Head of caudate nucleus (tissue), 42 donors: ENCODE measurements around the gene PTGIS.

Experiments
- DNase-seq, 42 donors: peaks; one replicate each; pipeline versions ENCODE4 v3.0.0 to v3.0.0-alpha.2; 2020 to 2021; ENCODE audit warnings: mixed read lengths in 7 of 42
- intact Hi-C: fragments of 100-400 bp; cut with DNase I; formaldehyde crosslinking; loops from one replicate; pipeline ENCODE4 v1.15.0; 2022

Gene PTGIS

GRCh38 chr20:49601153-49601924 is 33.4 kb upstream of the PTGIS start:
- intact Hi-C loops, result loop anchor here (10.0 kb wide), 1 partner anchor 277 kb away; no protein-coding TSS in a partner anchor

GRCh38 chr20:49599746-49600113 is 31.8 kb upstream of the PTGIS start:
- no peak for DNase-seq
- intact Hi-C loops, result loop anchor here (10.0 kb wide), 2 partner anchors 55 to 275 kb away; no protein-coding TSS in a partner anchor

More at GRCh38 chr20:49601153-49601924, 33.4 kb upstream of the PTGIS start:
- DNase-seq, result no peak

GRCh38 chr20:49597825-49598395 is 30.0 kb upstream of the PTGIS start:
- no peak for DNase-seq
- intact Hi-C loops, result loop anchor here (10.0 kb wide), 1 partner anchor 53 kb away; no protein-coding TSS in a partner anchor

- no peak for DNase-seq
- intact Hi-C loops, result loop anchor here (10.0 kb wide), 1 partner anchor 51 kb away; no protein-coding TSS in a partner anchor
Measured at GRCh38 chr20:49595811-49596561, 28.0 kb upstream of the PTGIS start.

GRCh38 chr20:49595346-49595745 is 27.4 kb upstream of the PTGIS start:
- intact Hi-C loops, result loop anchor here (10.0 kb wide), 1 partner anchor 51 kb away; no protein-coding TSS in a partner anchor
- DNase-seq, result no peak

GRCh38 chr20:49594931-49595315 is 27.0 kb upstream of the PTGIS start:
- intact Hi-C loops, result loop anchor here (10.0 kb wide), 1 partner anchor 50 kb away; no protein-coding TSS in a partner anchor
- DNase-seq, result no peak

GRCh38 chr20:49594143-49594930 is 26.4 kb upstream of the PTGIS start:
- intact Hi-C loops, result loop anchor here (10.0 kb wide), 1 partner anchor 50 kb away; no protein-coding TSS in a partner anchor

GRCh38 chr20:49593466-49594142 is 25.7 kb upstream of the PTGIS start:
- intact Hi-C loops, result loop anchor here (10.0 kb wide), 1 partner anchor 49 kb away; no protein-coding TSS in a partner anchor
- no peak for DNase-seq

More at GRCh38 chr20:49594143-49594930, 26.4 kb upstream of the PTGIS start:
- DNase-seq, result no peak

GRCh38 chr20:49592120-49592519 is 24.2 kb upstream of the PTGIS start:
- no peak for DNase-seq
- intact Hi-C loops, result loop anchor here (10.0 kb wide), 1 partner anchor 47 kb away; no protein-coding TSS in a partner anchor

- intact Hi-C loops, result loop anchor here (10.0 kb wide), 1 partner anchor 47 kb away; no protein-coding TSS in a partner anchor
- DNase-seq, result peak in 2 of 42 donors; percentile 8 to 30
Measured at GRCh38 chr20:49591217-49591865, 23.4 kb upstream of the PTGIS start.

- intact Hi-C loops, result loop anchor here (10.0 kb wide), 1 partner anchor 46 kb away; no protein-coding TSS in a partner anchor
- no peak for DNase-seq
Measured at GRCh38 chr20:49590163-49591017, 22.5 kb upstream of the PTGIS start.

- intact Hi-C loops, result loop anchor here (10.0 kb wide), 1 partner anchor 45 kb away; no protein-coding TSS in a partner anchor
- no peak for DNase-seq
Measured at GRCh38 chr20:49589747-49590146, 21.8 kb upstream of the PTGIS start.

GRCh38 chr20:49587111-49587570 is 19.2 kb upstream of the PTGIS start:
- no peak for DNase-seq
- intact Hi-C loops, result no loop called here

GRCh38 chr20:49585585-49586245 is 17.8 kb upstream of the PTGIS start:
- no peak for DNase-seq
- intact Hi-C loops, result no loop called here

- DNase-seq, result no peak
- intact Hi-C loops, result no loop called here
Measured at GRCh38 chr20:49584418-49585382, 16.8 kb upstream of the PTGIS start.
